Nephron (organoid): ENCODE results near the gene KCTD14.
A peak's percentile ranks its signal among the peaks of the same experiment; 100 is the strongest.

ENCODE experiments used
- H3K27ac Mint-ChIP-seq, 3 experiments: 2 replicates each; pipeline ENCODE4 v1.8.0; 2020; ENCODE audit warnings: mixed read lengths in 3 of 3, mild to moderate bottlenecking in 2 of 3, moderate library complexity in 1 of 3
- H3K27me3 Mint-ChIP-seq: 2 replicates; pipeline ENCODE4 v1.8.0; 2021; ENCODE audit warnings: low read depth, mild to moderate bottlenecking, moderate library complexity, mixed read lengths
- H3K36me3 Mint-ChIP-seq: 2 replicates; pipeline ENCODE4 v1.8.0; 2020; ENCODE audit warnings: low read depth, mixed read lengths
- H3K4me1 Mint-ChIP-seq: 2 replicates; pipeline ENCODE4 v1.8.0; 2020; ENCODE audit warnings: mixed read lengths
- H3K4me3 Mint-ChIP-seq, 3 experiments: 2 replicates each; pipeline ENCODE4 v1.8.0; 2020; ENCODE audit warnings: mild to moderate bottlenecking in 3 of 3, mixed read lengths in 3 of 3, moderate library complexity in 2 of 3
- H3K9me3 Mint-ChIP-seq: 2 replicates; pipeline ENCODE4 v1.8.0; 2020; ENCODE audit warnings: mixed read lengths
- TF ChIP-seq, protein P1 (sequence below), 3 experiments: fragments of 200-600 bp; sonication (generic); IDR thresholded peaks; one replicate each; pipeline ENCODE4 v1.5.0; 2021; ENCODE audit warnings: antibody characterized with exemption in 3 of 3; ENCODE audit not compliant: unreplicated experiment in 3 of 3

Gene KCTD14

DNA sequence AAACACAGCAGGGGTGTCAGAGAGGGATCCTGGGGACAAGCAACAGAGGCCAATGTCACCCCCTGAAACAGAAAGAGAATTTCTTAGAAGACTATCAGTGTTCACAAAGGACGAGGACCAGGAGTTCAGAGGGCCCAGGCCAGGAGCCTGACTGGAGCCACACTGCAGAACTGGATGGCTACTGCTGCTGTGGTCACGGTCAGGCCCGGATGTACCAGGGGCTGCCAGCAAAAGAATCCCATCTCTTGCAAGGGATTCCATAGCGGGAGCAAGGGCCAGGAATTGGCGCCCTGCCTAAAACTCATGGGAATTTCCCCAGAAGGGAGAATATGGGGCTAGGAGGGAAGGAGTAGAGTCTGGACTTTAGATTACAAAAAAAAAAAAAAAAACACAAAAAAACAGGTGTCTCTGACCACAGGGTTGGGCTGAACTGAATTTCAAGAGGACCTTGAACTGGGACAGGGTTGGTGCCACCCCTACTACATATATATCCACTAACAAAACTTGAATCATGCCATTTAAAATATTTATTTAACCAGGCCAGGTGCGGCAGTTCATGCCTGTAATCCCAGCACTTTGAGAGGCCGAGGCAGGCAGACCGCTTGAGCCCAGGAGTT, 15.7 kb upstream of the KCTD14 start:
- Mint-ChIP-seq H3K27ac (peak overlapping the region in 2 of 3 experiments; percentile 62 to 89), H3K36me3 (no peaks in the 10 kb centered on the region)

GRCh38 chr11:78037825-78038620, 14.9 kb upstream of the KCTD14 start:
- TF ChIP-seq, protein P1, sequence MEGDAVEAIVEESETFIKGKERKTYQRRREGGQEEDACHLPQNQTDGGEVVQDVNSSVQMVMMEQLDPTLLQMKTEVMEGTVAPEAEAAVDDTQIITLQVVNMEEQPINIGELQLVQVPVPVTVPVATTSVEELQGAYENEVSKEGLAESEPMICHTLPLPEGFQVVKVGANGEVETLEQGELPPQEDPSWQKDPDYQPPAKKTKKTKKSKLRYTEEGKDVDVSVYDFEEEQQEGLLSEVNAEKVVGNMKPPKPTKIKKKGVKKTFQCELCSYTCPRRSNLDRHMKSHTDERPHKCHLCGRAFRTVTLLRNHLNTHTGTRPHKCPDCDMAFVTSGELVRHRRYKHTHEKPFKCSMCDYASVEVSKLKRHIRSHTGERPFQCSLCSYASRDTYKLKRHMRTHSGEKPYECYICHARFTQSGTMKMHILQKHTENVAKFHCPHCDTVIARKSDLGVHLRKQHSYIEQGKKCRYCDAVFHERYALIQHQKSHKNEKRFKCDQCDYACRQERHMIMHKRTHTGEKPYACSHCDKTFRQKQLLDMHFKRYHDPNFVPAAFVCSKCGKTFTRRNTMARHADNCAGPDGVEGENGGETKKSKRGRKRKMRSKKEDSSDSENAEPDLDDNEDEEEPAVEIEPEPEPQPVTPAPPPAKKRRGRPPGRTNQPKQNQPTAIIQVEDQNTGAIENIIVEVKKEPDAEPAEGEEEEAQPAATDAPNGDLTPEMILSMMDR (IDR thresholded peaks at IDR 0.05; ENCODE audit: unreplicated experiment in 3 of 3) = no peak
- no peaks in the 10 kb centered on the region for H3K27me3 Mint-ChIP-seq
- peak overlapping the region; percentile 21 to 89 (median 88) for H3K27ac Mint-ChIP-seq
- H3K9me3 Mint-ChIP-seq = no peaks in the 10 kb centered on the region
- H3K36me3 Mint-ChIP-seq = no peaks in the 10 kb centered on the region
- H3K4me3 Mint-ChIP-seq = no peak overlapping the region
- peaks cover 42% of the 10 kb centered on the region for H3K4me1 Mint-ChIP-seq

More for the DNA sequence above, 15.7 kb upstream of the KCTD14 start:
- no peak overlapping the region for H3K4me3 Mint-ChIP-seq
- H3K4me1 Mint-ChIP-seq = peaks cover 45% of the 10 kb centered on the region
- TF ChIP-seq, protein P1 (IDR thresholded peaks at IDR 0.05; ENCODE audit: unreplicated experiment in 3 of 3) = no peak
- no peaks in the 10 kb centered on the region for H3K9me3 Mint-ChIP-seq
- H3K27me3 Mint-ChIP-seq = peaks cover 3% of the 10 kb centered on the region

DNA sequence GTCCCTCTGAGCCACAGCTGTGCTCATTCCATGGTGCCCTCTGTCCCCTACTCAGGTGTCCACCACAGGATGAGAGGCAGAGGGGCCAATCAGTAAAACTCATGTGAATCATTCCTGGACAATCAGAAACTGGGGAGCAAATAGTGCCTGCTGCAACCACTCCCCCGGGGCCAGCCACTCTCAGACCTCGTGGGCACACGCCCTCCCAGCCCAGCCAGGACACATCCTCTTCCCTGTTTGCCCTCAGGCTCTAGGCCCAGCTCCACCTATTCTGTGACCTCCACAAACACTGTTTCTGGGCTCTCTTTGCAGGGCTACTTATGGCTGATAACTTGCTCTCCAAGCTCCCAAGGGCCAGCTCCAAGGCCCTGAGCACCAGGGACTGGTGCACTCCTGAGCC, 14.0 kb upstream of the KCTD14 start:
- no peaks in the 10 kb centered on the region for H3K27me3 Mint-ChIP-seq
- H3K36me3 Mint-ChIP-seq = no peaks in the 10 kb centered on the region
- no peaks in the 10 kb centered on the region for H3K9me3 Mint-ChIP-seq
- peaks cover 37% of the 10 kb centered on the region for H3K4me1 Mint-ChIP-seq
- TF ChIP-seq, protein P1 (IDR thresholded peaks at IDR 0.05; ENCODE audit: unreplicated experiment in 3 of 3) = no peak
- H3K4me3 Mint-ChIP-seq = no peak overlapping the region
- peak overlapping the region in 2 of 3 experiments; percentile 55 to 89 for H3K27ac Mint-ChIP-seq

- no peaks in the 10 kb centered on the region for H3K9me3 Mint-ChIP-seq
- H3K27ac Mint-ChIP-seq = peak overlapping the region in 1 of 3 experiments; percentile 55
- peaks cover 30% of the 10 kb centered on the region for H3K4me1 Mint-ChIP-seq
- TF ChIP-seq, protein P1 (IDR thresholded peaks at IDR 0.05; ENCODE audit: unreplicated experiment in 3 of 3) = no peak
- H3K27me3 Mint-ChIP-seq = no peaks in the 10 kb centered on the region
- H3K4me3 Mint-ChIP-seq = no peak overlapping the region
- H3K36me3 Mint-ChIP-seq = no peaks in the 10 kb centered on the region
These were observed 13.2 kb upstream of the KCTD14 start for GRCh38 chr11:78036313-78036712.

GRCh38 chr11:78034623-78035022, 11.5 kb upstream of the KCTD14 start:
- H3K27me3 Mint-ChIP-seq = peaks cover 4% of the 10 kb centered on the region

More at GRCh38 chr11:78034623-78035022, 11.5 kb upstream of the KCTD14 start:
- TF ChIP-seq, protein P1 (IDR thresholded peaks at IDR 0.05; ENCODE audit: unreplicated experiment in 3 of 3) = no peak
- Mint-ChIP-seq H3K9me3 (no peaks in the 10 kb centered on the region), H3K4me3 (no peak overlapping the region), H3K27ac (peak overlapping the region in 1 of 3 experiments; percentile 58), H3K4me1 (peaks cover 28% of the 10 kb centered on the region), H3K36me3 (no peaks in the 10 kb centered on the region)
